ENCODE measurements around the gene LIN28B. TPM values are rescaled to one million over a fixed set of nuclear protein-coding genes. Genes with fewer than 3 reads are reported as not detected.
A peak's percentile ranks its signal among the peaks of the same experiment; 100 is the strongest.

The LIN28B gene
- total and polyA plus RNA-seq, 2 donors (not counting 1 experiment from before 2014, with no cell fraction given): not detected

- Histone ChIP-seq H3K9me3 (ENCODE audit: control insufficient read depth, insufficient read depth, low read depth, low read length) (no peaks in the 10 kb centered on the region), H3K79me2 (ENCODE audit: control insufficient read depth, insufficient read depth, low read length) (no peaks in the 10 kb centered on the region), H2AFZ (ENCODE audit: low read length) (no peak overlapping the region), H3K4me2 (ENCODE audit: extremely low read depth, insufficient read depth, low read length) (no peak overlapping the region), H3K4me1 (ENCODE audit: control insufficient read depth, extremely low read depth, insufficient read depth, low read length) (no peaks in the 10 kb centered on the region), H3K4me3 (replicated peaks in 1 of 4; ENCODE audit: control extremely low read depth in 1 of 4, insufficient read depth in 1 of 4, low read depth in 3 of 4, low read length in 4 of 4) (no peak overlapping the region), H3K36me3 (ENCODE audit: control insufficient read depth, insufficient read depth, low read length) (no peaks in the 10 kb centered on the region), H3K27me3 (ENCODE audit: control insufficient read depth, insufficient read depth, low read length) (peaks cover 44% of the 10 kb centered on the region), H3K9ac (ENCODE audit: insufficient read depth, low read length) (no peak overlapping the region), H4K20me1 (ENCODE audit: control insufficient read depth, extremely low read depth, insufficient read depth, low read length) (no peaks in the 10 kb centered on the region), H3K27ac (ENCODE audit: insufficient read depth, low read length) (no peak overlapping the region)
- TF ChIP-seq CTCF (conservative IDR thresholded peaks at IDR 0.05 in 1 of 2, IDR thresholded peaks at IDR 0.05 in 1 of 2; ENCODE audit: low read depth in 1 of 2, low read length in 2 of 2): no peak
- no peak for TF ChIP-seq EZH2 (IDR thresholded peaks at IDR 0.05; ENCODE audit: low read length, missing control alignments)
- no peak for DNase-seq (ENCODE audit: low read depth in 2 of 2)
These were observed 1.4 kb upstream of the LIN28B start for GRCh38 chr6:104955491-104955890.

- Histone ChIP-seq H3K27me3 (ENCODE audit: control insufficient read depth, insufficient read depth, low read length) (peaks cover 44% of the 10 kb centered on the region), H4K20me1 (ENCODE audit: control insufficient read depth, extremely low read depth, insufficient read depth, low read length) (no peaks in the 10 kb centered on the region), H3K9ac (ENCODE audit: insufficient read depth, low read length) (no peak overlapping the region), H3K4me1 (ENCODE audit: control insufficient read depth, extremely low read depth, insufficient read depth, low read length) (no peaks in the 10 kb centered on the region), H3K4me3 (replicated peaks in 1 of 4; ENCODE audit: control extremely low read depth in 1 of 4, insufficient read depth in 1 of 4, low read depth in 3 of 4, low read length in 4 of 4) (no peak overlapping the region), H2AFZ (ENCODE audit: low read length) (no peak overlapping the region), H3K27ac (ENCODE audit: insufficient read depth, low read length) (no peak overlapping the region), H3K36me3 (ENCODE audit: control insufficient read depth, insufficient read depth, low read length) (no peaks in the 10 kb centered on the region), H3K4me2 (ENCODE audit: extremely low read depth, insufficient read depth, low read length) (no peak overlapping the region), H3K79me2 (ENCODE audit: control insufficient read depth, insufficient read depth, low read length) (no peaks in the 10 kb centered on the region), H3K9me3 (ENCODE audit: control insufficient read depth, insufficient read depth, low read depth, low read length) (no peaks in the 10 kb centered on the region)
- DNase-seq (ENCODE audit: low read depth in 2 of 2): no peak
- TF ChIP-seq CTCF (conservative IDR thresholded peaks at IDR 0.05 in 1 of 2, IDR thresholded peaks at IDR 0.05 in 1 of 2; ENCODE audit: low read depth in 1 of 2, low read length in 2 of 2) (no peak), EZH2 (IDR thresholded peaks at IDR 0.05; ENCODE audit: low read length, missing control alignments) (no peak)
These were observed 778 bp upstream of the LIN28B start for GRCh38 chr6:104955927-104956730.

- H3K27ac ChIP-seq (ENCODE audit: insufficient read depth, low read length): no peak overlapping the region
- peaks cover 40% of the 10 kb centered on the region for H3K27me3 ChIP-seq (ENCODE audit: control insufficient read depth, insufficient read depth, low read length)
- no peaks in the 10 kb centered on the region for H3K36me3 ChIP-seq (ENCODE audit: control insufficient read depth, insufficient read depth, low read length)
- H3K79me2 ChIP-seq (ENCODE audit: control insufficient read depth, insufficient read depth, low read length): no peaks in the 10 kb centered on the region
- H3K4me1 ChIP-seq (ENCODE audit: control insufficient read depth, extremely low read depth, insufficient read depth, low read length): no peaks in the 10 kb centered on the region
- no peak overlapping the region for H3K4me2 ChIP-seq (ENCODE audit: extremely low read depth, insufficient read depth, low read length)
- no peak overlapping the region for H2AFZ ChIP-seq (ENCODE audit: low read length)
- H3K4me3 ChIP-seq (replicated peaks in 1 of 4; ENCODE audit: control extremely low read depth in 1 of 4, insufficient read depth in 1 of 4, low read depth in 3 of 4, low read length in 4 of 4): peak overlapping the region in 1 of 4 experiments; percentile 19
- H3K9me3 ChIP-seq (ENCODE audit: control insufficient read depth, insufficient read depth, low read depth, low read length): no peaks in the 10 kb centered on the region
- DNase-seq (ENCODE audit: low read depth in 2 of 2): no peak
- no peak for TF ChIP-seq EZH2 (IDR thresholded peaks at IDR 0.05; ENCODE audit: low read length, missing control alignments)
- no peak for TF ChIP-seq CTCF (conservative IDR thresholded peaks at IDR 0.05 in 1 of 2, IDR thresholded peaks at IDR 0.05 in 1 of 2; ENCODE audit: low read depth in 1 of 2, low read length in 2 of 2)
- no peak overlapping the region for H3K9ac ChIP-seq (ENCODE audit: insufficient read depth, low read length)
- no peaks in the 10 kb centered on the region for H4K20me1 ChIP-seq (ENCODE audit: control insufficient read depth, extremely low read depth, insufficient read depth, low read length)
These were observed 632 bp downstream of the LIN28B start for GRCh38 chr6:104957301-104958177.
